ENCODE data around the gene MAP2K5.

MAP2K5 gene

GRCh38 chr15:67788986-67789385 lies 246.5 kb downstream of the MAP2K5 start:
- no peak for DNase-seq

GRCh38 chr15:67790610-67791319 lies 248.3 kb downstream of the MAP2K5 start:
- no peak for DNase-seq

DNA sequence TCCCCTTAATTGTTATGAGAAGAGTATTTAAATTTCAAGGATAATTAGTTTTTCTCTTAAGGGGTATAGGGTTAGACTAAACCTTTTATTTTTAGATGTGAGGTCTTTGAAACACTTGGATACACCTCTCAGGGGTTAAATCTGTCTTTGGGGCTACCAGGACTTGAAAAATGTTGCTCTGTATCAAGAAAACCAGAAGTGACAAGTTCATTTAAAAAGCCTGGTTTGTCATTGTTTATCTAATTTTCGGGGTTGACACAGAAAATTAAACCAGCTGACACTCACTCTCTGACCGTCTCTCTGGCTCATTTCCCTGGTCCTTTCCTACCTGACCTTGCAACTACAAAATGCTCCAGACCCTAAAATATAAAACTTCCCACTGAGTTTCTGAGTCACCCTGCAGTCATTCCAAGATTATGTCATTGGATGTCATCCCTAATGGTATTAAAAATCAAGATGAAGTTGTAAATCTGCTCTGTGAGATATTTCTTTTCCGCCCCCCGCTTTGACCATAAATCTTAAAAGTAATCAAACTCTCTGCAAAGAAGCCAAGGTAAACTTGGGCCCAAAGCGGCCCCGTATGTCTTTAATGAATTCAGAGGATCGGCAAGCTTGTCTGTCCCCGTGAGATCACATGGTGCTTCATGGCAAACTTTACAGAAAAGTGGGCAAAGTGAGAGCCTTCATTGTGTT lies 249.9 kb downstream of the MAP2K5 start:
- no peak for DNase-seq

- DNase-seq: no peak
Observed at GRCh38 chr15:67794832-67795574, 252.5 kb downstream of the MAP2K5 start.

DNA sequence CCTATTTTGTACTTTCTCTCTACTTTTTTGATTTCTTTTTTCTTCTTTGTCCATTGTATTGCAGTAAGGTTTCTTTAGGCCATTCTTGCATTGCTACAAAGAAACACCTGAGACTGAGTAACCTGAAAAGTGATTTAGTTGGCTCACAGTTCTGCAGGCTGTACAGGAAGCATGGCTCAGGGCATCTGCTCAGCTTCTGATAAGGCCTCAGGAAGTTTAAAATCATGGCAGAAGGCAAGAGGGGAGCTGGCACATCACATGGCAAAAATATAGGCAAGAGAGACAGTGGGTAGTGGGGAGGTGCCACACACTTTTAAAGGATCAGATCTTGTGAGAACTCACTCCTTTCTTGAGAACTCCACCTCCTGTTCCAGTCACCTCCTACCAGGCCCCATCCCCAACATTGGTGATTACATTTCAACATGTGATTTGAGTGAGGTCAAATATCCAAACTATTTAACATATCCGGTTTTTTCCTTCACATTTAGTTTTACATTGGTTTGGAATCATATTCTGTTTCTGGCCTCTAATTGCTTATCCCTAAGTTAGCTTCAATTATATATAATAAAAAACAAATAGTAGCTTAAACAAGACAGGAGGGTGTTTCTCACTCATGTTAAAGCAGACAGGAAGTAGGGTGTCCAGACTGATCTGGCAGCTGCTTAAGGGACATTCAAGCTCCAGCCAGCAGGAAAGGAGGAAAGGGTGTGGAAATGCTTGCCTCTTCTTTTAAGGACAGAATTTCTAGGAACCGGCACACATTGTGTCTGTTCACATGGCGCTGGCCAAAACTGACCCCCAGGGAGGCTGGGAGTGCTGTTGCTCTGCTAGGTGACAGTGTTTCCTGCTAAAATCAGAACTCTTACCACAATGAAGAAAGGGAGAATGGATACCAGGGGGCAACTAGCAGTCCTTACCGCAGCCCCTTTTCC lies 254.0 kb downstream of the MAP2K5 start:
- no peak for DNase-seq

GRCh38 chr15:67799801-67800205 lies 257.3 kb downstream of the MAP2K5 start:
- DNase-seq: no peak

- no peak for DNase-seq
Observed at GRCh38 chr15:67801142-67801541, 258.6 kb downstream of the MAP2K5 start.

- DNase-seq: no peak
Observed at GRCh38 chr15:67801926-67802914, 259.7 kb downstream of the MAP2K5 start.

DNA sequence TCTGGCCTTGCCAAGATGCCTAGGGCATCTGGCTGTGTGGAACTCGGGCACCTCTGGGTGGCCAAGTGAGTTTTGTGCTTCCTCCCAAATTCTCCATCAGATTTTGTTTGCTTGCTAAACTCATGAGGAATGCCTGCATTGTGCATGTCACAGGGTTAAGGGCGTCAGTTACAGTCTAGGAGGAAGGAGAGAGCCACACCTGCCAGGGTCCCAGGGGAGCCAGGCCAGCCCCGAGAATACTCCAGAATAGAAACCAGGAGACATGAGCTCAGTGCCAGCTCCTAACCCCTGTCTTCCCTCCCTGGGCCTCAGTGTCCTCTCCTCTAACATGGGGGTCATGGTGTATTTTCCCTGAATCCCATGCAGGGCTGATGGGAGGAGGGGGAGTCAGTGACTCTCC lies 260.8 kb downstream of the MAP2K5 start:
- DNase-seq: no peak

GRCh38 chr15:67803996-67804843 lies 261.7 kb downstream of the MAP2K5 start:
- DNase-seq: no peak

GRCh38 chr15:67805008-67805665 lies 262.6 kb downstream of the MAP2K5 start:
- no peak for DNase-seq

DNA sequence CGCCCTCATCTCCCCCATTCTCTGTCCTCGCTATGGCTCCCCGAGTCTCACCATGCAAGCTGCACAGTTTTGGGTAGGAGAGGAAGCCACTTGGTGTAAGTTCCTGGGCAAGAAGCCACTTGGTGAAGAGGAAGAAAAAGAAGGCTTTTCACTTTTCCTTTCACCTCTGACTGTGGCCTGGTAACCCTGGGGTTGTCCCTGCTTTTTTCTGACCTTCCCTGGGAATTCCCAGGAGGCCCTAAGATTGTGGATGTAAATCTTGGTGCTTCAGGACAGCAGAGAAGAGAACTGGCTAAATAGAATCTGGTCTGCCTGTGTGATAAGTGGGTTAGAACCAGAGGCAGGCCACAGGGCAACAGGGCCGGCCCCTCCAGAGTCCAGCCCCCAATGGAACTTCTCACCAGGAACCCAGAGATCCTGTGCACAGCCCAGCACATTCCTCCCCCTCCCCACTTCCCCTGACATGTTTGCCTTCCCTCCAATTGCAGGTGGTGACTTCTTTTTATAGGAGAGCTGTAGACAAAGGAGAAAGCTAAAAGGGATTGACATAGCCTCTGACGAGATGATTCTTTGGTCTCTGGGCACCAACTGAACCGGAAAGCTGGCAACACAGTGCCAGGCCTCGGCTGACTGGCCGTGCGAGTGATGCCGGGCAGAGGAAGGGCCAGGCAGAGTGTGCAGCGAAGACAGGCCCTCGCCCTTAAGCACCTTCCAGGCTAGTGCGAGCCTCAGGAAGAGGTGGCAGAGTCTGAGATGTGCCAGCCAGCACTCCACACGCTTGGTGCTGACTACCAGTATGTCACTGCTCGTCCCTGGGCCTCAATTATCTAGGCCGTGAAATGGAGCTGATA lies 263.4 kb downstream of the MAP2K5 start:
- DNase-seq: no peak

GRCh38 chr15:67806536-67806935 lies 264.0 kb downstream of the MAP2K5 start:
- no peak for DNase-seq

GRCh38 chr15:67807141-67807540 lies 264.6 kb downstream of the MAP2K5 start:
- DNase-seq: no peak

GRCh38 chr15:67807836-67808235 lies 265.3 kb downstream of the MAP2K5 start:
- no peak for DNase-seq

DNA sequence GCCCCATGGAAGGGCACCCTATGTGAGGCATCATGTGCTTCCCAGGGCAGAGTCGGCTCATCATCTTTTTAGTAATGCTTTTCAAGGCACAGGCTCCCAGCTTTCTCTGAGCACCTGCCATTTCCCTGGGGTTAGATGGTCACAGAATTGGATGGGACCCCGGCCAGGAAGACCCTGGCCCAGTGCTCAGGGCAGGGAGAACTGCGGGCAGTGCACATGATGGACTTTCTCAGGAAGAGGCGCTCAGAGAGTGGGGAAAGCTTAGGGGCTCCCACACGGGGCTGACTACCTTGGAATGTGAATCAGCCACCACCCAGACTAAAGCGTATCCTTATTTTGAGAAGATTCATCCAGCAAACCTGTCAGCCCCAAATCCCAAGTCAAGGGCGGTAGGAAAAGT lies 266.3 kb downstream of the MAP2K5 start:
- DNase-seq: no peak

GRCh38 chr15:67809441-67809840 lies 266.9 kb downstream of the MAP2K5 start:
- no peak for DNase-seq

GRCh38 chr15:67809866-67810265 lies 267.4 kb downstream of the MAP2K5 start:
- no peak for DNase-seq

- no peak for DNase-seq
Observed at GRCh38 chr15:67812241-67812644, 269.7 kb downstream of the MAP2K5 start.

Data from activated CD4-positive, alpha-beta T cell treated with anti-CD3 and anti-CD28 coated beads, Interleukin-10, Interleukin-2, amounts not matched to agents 100 ng/mL and 50 ng/mL, durations not matched to agents 16 hours and 8 hours (primary cell).